SW480 (cell line): ENCODE data around the gene PITPNC1.
"Not testable (repeated sequence)": the region's sequence is repeated elsewhere in the genome, so short reads cannot be mapped to it uniquely, and the experiment has no call there.

Source experiments
- DNase-seq: peaks from one replicate; pipeline ENCODE4 v3.0.0-alpha.2; 2016; ENCODE audit warnings: low spot score

The PITPNC1 gene

DNA sequence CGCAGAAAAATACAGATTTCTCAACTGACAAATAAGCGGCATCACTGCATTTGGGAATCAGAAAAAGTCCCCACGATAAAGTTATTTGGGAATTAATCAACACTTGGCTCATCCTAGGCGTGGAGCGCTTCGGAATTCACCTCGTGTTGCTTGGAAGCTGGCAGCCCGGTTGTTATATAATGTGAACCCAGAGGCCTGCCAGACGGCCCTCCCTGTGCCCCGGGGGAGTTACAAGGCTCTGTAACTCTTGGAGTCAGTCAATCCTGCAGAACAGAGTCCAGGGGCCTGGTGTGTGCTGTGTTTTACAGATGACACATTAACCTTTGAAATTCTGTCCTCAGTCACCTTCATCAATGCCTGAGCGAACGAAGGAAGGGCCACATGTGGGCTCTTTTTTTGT is 111.1 kb downstream of the PITPNC1 start:
- DNase-seq = no peak

DNA sequence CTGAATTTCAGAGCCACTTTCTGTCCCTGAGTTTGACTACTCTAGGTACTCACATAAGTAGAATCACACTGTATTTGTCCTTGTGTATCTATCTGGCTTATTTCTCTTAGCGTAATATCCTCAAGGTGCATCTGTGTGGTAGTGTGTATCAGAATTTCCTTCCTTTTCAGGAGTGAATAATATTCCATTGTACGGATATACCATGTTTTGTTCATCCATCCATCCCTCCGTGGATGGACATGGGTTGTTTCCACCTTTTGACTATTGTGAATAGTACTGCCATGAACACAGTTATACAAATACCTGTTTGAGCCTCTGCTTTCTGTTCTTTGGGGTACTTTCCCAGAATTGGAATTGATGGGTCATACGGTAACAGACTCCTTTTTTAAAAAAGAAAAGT is 111.7 kb downstream of the PITPNC1 start:
- no peak for DNase-seq

DNA sequence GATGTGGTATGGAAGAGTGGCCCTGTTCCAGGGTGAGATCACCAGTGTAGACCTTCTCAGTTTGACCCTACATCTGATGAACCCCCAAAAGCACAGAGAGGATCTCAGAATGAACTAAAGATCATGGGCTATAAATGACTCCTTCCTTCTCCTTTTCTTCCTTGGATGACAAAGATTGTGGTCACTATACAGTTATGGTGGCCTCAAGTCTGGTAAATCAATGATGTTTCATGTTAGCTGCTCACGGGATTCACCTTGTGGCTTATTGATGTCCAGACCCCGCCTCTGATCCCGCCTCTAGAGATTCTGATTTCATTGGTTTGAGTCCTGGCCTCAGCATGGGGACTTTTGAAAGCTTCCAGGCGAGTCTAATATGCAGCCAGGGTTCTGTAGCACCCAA is 112.2 kb downstream of the PITPNC1 start:
- DNase-seq = no peak

DNA sequence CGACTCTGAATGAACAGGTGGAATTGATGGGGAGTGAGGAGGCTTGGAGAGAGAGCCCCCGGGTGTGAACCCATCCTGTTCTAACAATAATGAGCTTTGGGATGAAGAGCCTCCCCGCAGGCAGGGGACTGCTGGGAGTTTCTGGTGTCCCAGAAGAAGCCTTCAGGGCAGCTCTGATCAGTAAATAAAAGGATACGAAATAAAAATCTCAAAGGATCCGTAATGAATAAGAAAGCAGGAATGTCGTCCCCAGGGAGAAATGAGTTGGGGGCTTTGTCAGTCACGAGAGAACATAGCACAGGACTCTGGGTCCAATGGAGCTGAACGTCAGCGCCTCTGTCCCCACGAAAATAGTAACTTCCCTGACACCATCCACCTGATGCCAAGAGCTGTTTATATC is 113.4 kb downstream of the PITPNC1 start:
- no peak for DNase-seq

DNA sequence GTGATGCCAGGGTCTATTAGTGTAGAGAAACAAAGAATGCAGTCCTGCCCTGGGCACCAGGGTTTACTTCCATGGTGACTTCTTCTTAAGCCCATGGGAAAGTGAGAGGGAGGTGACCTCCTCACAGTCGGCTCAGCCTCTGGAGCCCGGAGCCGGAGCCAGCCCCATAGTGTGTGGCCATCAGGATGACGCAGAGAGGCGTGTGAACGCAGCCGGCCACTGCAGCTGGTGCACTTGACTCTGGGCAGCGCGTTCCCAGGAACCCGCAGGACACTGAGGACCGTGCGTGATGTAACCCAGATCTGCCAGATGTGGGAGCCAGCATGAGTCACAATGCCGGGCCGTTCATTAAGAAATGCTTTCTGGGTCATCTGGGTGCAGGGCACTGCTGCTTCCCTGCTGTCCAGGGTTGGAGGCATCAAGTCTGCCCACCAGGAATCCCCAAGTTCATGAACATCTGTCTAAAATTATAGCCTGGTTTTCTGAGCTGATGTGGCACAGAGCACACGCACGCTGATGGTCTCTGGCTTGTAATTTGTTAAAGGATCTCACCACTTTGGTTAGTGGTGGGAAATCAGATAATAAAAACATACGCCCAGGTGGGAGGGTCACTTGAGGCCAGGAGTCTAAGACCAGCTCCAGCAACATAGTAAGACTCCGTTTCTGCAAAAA is 114.1 kb downstream of the PITPNC1 start:
- DNase-seq = peak; percentile 69

DNA sequence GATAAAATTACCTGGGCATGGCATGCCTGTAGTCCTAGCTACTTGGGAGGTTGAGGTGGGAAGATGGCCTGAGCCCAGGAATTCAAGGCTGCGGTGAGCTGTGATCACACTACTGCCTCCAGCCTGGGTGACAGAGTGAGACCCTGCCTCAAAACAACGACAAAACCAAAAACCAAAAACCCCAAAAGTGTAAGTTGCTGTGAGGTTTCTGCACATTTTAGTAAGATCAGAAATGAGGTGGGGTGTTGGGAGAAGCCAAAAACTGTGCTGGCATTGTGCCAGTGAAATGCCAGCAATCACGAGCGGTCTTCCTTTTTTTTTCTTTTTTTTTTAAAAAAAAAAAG is 114.6 kb downstream of the PITPNC1 start:
- DNase-seq = no peak

DNA sequence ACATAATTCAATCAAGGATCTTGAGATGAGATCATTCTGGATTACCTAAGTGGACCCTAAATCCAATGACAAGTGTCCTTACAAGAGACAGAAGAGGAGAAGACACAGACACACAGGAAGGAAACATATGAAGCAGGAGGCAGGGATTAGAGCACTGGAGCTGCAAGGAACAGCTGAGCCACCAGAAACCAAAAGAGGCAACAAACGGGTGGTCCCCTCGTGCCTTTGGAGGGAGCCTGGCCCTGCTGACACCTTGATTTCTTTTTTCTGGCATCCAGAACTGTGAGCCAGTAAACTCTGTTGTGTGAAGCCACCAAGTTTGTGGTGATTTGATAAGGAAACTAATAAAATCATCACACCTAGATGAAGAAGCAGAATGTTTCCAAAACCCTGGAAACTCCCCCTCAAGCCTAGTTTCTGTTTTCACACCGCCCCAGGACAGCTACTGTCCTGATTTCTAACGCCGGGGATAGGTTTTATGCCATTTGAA is 115.2 kb downstream of the PITPNC1 start:
- no peak for DNase-seq

DNA sequence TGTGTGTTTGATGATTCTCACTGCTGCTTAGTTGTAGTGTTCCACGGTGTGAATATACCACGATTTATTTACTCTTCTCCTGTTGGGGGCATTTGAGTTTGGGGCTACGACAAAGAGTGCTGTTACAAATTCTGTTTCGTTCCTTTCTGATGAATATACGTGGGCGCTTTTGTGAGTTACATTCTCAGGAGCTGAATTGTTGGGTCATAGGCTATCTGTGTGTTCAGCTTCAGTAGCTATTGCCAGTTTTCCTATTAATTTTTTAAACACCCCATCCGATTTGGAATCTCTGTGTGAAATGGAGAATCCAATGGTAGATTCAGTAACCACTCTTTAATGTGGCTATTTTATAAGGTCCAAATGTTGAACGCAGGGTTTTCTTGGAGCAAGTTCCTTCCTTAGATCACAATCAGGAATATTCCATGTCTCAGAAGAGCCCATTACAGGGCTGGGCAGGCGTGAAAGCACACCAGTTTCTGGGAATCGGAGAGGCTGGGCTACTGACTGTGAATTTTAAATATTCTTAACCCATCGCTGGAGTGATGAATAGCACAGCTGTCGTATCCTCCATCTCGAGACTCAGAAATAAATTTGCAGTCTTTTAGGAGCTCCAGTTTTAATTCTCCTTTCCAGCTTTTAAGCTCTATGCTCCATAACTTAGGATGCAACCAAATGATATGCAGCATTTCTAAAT is 115.9 kb downstream of the PITPNC1 start:
- DNase-seq = no peak

DNA sequence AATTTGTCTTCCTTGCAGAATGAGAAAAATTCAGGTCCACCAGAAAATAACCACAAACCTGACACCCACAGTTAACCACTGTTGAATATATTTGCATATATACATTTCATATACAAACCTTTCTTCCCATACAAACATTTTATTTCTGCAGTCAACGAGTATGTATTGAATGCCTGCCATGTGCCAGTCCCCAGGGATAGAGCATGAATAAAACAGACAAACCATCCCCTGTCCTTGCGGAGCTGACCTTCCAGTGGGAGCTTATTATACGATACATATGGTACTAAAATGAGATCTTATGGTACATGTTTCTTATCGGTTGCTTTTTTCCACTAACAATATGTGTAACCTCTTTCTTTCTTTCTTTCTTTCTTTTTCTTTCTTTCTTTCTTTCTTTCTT is 116.7 kb downstream of the PITPNC1 start:
- no peak for DNase-seq

DNA sequence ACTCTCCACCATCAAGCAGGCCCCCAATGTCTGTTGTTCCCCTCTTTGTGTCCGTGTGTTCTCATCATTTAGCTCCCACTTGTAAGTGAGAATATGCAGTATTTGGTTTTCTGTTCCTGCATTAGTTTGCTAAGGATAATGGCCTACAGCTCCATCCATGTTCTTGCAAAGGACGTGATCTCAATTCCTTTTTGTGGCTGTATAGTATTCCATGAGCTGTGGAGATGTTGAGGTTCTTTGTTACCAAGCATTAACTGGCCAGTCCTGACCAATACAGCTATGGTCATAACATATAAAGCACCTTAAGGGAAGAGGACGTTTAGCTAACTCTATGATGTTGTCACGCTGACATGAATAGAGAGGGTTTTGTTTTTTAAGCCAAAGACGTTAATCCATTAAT is 118.5 kb downstream of the PITPNC1 start:
- DNase-seq = not testable (repeated sequence)

DNA sequence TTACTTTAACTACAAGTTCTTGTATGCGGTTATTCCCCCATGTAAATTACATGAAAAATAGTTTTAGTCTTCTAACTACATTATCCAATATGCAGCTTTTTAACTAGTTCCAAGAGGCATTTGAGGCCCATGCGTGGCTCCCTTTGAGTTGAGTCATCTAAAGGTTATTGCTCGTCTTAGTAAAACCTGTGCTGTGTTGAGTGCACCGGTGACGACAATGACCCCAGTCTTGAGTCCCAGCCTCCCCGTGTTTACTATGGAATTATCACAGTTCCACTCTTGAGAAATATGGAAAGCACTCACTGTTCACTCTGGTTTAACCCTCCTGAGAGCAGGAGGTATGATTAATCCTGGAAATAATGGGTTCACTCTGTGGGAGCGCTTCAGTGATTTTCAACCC is 119.2 kb downstream of the PITPNC1 start:
- no peak for DNase-seq

DNA sequence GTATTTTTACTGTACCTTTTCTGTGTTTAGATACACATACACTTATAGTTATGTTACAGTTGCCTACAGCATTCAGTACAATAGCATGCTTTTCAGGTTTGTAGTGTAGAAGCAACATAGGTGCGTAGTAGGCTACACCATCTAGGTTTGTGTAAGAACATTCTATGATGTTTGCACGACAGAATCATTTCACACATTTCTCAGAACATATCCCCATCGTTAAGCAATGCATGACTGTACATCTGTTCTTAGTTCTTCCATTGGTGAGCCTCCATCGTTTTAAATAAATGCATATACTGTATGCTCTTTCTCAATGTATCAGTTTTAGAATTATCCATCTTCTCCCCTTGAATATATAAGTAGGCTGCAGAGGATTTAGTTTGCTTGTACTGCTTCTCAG is 122.6 kb downstream of the PITPNC1 start:
- no peak for DNase-seq

DNA sequence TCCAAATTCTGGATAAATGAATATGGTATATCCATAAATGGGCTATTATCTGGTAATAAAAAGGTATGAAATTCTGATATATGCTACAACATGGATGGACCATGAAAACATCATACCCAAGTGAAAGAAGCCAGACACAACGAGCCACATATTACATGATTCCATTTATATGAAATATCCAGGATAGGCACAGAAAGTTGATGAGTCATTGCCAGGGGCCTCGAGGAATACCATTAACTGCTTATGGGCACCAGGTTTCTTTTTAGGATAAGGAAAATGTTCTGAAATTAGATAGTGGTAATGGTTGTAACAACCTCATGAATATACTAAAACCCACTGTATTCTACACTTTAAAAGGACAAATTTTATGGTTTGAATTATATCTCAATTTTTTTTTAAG is 123.2 kb downstream of the PITPNC1 start:
- DNase-seq = no peak

DNA sequence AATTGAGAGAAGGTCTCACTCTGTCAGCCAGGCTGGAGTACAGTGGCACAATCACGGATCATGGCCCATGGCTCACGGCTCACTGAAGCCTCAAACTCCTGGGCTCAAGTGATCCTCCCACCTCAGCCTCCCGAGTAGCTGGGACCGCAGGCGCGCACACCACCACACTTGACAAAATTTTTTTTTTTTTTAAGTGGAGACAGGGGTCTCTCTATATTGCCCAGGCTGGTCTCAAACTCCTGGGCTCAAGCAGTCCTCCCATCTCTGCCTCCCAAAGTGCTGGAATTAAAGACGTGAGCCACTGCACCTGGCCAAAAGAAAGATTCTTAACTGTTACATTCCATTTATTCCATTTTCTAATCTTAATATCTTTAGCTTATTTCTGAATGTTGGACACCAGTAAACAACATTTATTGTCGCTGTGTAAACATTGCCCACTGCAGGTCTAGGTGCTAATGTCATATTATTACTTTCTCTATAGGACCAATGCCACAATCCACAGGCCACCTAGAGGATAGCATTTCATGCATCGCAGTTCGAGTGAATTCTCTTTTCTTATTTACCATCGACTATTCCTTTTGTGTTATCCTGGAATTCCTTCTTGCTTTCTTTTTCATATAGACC is 123.7 kb downstream of the PITPNC1 start:
- DNase-seq = no peak

DNA sequence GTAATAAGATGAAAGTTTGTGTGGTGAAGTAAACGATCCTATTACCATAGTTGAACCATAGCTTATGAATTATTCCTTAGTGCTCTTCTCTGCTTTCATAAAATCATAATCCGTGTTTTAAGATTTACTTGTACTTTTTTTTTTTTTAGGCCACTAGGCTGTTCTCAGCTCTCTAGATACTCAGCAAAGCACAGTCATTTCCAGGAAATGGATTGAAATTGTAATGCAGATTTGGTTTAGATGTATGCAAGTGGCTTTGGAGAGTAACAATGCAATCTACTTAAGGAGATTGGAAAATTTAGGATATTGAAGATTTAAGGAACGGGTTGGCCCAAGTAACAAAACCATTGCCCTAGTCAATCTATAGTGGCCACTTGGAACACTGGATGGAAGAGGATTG is 125.1 kb downstream of the PITPNC1 start:
- DNase-seq = no peak

DNA sequence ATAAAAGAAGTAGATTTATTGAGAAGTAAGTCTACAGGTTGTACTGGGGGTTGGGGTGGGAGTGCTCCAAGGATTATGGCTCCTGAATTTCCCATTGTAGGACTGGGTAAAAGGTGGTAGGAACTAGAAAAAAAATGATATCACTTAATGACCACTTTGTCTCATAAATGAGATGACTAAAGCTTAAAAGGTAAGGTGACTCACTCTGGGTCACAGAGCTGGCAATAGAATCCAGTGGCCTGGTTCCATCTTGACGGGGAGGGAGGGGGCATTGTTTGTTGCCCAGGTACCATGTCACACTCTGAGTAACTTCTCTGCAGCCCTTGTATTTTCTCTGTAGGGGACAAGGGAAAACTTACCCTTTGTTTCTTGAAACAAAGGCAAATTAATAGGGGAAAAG is 126.1 kb downstream of the PITPNC1 start:
- peak; percentile 44 for DNase-seq

DNA sequence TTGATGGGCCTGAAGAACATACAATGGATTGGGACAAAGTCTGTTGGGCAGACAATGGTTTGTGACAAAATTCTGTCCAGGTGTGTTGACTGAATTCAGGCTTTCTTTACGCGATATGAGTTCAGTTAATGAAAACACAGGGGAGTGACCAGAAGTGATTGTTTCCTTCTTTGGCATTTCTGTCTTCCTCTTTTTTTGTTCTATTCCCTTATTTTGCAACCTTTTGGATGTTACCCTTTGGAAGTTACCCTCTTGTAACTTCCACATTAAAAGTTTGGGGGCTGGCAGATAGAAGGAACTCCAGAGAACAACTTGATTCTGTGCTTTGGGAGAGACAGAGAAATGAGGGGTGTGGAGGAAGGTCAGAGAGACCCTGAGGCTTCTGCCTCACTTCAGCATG is 126.7 kb downstream of the PITPNC1 start:
- DNase-seq = no peak

DNA sequence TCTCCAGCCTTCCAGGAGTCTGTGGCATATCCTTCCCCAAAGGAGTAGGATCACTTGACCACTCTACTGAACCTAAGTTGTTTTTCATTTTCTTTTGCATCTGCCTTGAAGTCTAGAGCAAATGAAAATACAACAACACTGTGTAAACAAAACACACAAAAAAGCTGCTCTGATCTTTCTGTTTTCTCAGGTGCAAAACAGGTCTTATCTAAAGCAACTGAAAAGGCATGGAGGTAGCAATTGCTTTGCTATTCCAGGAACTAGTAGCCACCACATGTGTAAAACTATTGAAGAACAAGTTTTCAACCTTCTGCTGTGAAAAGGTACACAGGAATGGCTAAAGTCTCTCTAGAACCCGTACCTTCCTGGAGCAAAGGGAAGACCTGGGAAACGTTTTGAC is 127.1 kb downstream of the PITPNC1 start:
- no peak for DNase-seq

DNA sequence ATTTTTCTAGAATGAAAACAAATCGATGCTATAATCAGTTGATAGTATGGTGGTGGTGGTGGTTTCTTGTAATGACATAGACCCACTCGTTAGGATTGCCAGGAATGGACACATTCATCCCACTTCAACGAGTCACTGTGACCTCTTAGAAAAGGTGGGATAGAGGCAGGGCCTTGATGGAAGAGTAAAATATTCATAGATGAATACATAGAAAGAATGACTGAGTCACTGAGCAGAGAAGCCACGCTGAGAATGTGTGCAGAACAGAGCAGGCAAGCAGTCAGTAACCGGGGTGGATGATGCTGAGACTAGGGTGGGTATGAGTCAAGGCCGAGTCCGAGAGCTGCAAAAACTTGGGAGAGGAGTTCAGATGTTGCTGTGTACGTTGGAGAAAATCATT is 129.9 kb downstream of the PITPNC1 start:
- DNase-seq = no peak

DNA sequence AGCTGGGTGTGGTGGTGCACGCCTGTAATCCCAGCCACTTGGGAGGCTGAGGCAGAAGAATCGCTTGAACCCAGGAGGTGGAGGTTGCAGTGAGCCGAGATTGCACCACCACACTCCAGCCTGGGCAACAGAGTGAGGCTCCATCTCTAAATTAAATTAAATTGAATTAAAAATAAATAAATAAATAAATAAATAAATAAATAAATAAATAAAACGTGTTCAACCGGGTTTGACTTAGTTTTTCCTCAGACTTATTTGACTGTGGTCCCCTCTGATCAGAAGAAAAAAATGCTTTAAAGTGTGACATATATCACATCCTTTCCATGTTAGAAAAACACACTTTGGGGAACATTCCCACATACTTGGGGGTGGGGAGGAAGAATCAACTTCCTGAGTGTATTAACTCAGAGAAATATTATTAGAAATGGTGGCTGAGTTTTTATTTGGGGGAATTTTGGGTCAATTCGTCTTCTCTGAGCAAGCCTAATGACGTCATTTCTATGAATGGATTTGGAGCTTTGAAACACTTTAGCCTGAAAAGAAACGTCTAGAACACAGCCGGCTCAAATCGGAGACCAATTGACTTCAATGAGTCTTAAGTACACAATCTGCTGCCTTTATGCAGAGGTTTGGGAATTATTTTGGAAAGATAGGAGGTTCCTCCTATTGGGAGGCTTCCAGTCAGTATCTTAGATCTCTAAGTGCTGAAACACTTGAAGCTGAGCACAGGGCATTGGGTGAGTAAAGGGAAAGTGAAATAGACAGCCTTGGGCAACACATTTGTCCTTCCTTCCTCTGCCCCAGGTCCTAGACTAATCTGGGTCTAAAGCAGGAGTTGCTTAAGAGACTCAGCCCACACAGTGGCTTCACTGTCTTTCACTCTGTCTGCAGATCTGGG is 132.6 kb downstream of the PITPNC1 start:
- no peak for DNase-seq

DNA sequence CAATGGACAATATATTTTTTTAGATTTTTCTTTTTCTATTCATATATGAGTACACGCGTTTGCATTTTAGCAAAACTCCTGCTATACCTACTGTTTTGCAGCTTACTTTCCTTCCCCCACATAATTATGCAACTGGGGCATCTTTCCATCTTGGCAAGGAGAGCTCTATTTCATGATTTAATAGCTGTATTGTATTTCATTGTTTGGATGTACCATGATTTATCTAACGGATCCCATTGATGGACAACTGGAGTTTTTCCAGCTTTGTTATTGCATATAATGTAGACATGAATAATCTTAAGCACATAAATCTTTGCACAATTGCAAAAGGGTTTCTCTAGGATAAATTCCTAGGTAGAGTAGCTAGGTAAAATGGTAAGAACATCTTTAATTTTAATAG is 133.9 kb downstream of the PITPNC1 start:
- no peak for DNase-seq

DNA sequence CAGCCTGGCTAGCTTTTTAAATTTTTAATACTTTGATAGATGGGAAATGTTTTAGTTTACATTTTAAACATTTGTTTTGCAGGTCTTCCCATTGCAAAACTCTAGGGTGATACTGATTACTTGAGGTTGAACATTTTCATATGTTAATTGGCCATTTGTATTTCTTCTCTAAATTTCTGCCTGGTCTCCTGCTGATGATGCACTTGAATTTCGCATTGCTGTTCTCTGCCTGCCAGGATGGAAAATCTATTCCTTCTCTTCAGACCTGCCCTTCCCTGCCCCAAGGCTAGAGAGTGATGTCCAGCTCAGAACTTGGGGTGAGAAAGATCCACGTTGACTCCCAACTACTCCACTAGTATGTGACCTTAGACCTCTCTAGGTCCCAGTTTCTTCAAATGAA is 134.7 kb downstream of the PITPNC1 start:
- DNase-seq = no peak

DNA sequence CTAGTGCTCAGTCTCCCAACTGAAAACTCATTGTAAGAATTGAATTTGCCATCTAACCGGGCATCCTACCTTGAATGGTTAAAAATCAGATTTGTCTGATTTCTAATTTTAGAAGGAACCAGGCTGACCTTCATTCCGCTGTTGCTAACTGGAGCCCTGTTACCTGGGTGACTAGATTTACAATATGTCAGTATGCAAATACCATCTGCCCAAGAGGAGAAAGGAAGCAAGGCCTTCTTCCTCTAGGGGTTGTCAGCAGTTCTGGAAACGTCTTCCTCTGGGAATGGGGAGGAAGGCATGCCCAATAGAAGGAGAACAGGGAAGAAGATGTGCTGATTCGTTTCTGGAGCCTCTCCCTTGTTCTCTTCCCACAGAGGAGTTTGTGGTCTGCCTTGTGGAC is 137.9 kb downstream of the PITPNC1 start:
- no peak for DNase-seq
